HG03066 (cell line): ENCODE results near the gene NPW.

ENCODE experiments used
- ATAC-seq: cut with Tn5 transposase; IDR thresholded peaks from one replicate; pipeline ENCODE4 v1.9.1; 2021; ENCODE audit warnings: low read depth; ENCODE audit not compliant: unreplicated experiment

Gene NPW

GRCh38 chr16:2016407-2016922 is 3.1 kb upstream of the NPW start:
- ATAC-seq: no peak

GRCh38 chr16:2019921-2020831 is 591 bp downstream of the NPW start:
- no peak for ATAC-seq

- ATAC-seq: peak; percentile 18
These were observed 3.1 kb downstream of the NPW start for GRCh38 chr16:2022723-2023091.

DNA sequence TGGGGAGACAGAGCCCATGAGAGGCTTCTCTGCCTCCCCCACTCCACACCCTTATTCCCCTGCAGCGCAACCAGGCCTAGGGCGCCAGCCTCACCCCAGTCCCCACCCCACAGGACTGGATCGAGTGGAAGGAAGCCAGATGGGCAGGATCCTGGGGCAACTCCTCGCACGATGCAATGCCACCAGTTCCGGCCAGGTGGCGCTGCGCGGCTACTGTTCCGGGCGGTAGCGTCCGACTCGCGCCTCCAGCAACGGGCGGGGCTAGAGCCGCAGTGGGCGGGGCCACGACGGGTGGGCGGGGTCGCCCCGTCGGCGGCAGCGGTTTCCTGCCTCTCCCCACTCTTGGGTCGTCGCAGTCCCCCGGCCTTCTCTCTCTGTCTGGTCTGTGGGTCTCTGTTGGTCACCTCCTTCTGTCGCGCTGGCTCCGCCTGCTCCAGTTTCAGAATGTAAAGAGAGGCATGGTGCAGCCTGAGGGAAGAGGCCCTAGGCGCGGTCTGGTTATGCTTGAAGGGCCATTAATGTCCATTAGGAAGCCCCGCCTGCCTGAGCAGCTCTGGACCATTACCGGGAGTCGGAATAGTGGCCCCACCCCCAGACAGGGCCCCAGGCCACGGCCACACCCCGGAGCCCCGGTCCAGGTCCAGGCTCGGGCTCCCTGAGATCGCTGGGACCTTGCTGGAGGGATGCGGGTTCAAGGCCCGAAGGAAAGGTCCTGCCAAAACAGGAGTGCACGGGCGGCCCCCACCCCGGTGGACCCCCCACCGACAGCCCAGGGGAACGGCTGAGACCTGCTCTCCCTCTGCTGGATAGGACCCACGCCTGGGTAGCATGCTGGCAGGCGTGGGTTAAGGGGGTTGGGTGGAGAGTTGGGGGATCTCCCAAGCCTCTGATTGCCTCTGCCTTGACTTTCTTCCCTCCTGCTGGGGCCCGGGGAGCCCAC is 3.8 kb downstream of the NPW start:
- peak; percentile 63 for ATAC-seq

DNA sequence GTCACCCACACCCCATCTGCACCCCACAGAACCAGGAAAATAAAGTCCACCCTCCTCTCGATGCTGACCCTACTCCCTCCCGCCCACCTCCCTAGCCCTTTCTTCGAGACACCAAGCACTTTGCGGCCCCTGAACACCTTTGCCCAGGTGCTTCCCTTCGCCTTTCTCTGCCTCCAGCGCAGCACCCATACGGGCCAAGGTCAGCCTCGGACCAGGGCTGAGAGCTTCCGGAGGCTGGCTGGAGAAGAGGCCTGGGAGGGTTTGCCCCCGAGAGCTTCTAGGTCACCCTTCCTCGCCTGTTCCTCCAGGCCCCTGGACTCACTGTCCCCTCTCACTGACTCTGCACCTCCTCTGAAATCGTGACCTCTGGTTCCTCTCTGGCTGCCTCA is 4.4 kb downstream of the NPW start:
- no peak for ATAC-seq

DNA sequence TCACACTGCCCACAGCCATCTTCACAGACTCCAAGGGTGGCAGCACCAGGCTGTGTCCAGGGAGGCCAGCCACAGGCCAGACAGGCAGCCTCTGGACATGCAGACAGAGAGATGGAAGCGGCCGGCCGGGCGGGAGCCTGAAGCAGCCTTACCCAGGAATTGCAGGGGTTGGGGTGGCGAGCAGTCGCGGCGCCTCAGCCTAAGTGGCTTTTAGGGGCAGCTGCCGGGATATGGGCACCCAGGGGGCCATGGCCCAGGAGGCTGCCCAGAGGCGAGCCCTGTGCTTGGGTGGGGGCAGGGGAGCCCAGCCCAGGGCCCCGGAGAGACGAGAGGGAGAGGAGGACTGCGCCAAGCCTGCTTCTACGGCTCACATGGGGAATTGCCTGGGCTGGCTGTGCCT is 5.7 kb downstream of the NPW start:
- no peak for ATAC-seq

DNA sequence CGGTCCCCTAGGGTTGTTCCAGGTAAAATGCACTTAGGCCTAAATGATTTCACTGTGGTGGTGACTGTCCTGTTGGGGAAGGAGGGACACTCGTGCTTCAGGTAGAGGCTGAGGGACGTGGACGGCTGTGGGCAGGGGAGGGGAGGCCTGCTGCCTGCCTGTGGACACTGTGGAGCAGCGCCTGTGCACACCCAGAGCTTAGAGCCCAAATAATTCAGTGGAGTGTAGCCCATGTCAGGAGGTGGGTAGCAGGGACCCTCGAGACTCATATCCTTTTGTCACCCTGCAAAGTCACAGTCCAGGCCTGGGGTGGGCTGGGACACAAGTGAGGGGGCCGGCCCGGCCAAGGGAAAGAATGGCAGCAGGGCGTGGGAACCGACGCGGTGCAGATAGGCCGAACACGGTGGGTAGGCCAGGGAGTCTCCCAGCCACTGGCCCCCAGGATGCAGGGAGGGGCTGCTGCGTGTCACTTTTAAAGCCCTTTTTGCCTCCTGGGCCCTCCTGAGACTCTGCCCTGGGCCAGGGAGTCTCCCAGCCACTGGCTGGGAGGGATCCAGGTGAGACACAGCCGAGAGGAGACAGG is 6.4 kb downstream of the NPW start:
- no peak for ATAC-seq

- no peak for ATAC-seq
These were observed 7.0 kb downstream of the NPW start, which contains the start of gene NHERF2 for GRCh38 chr16:2026461-2027023. Gene NHERF2 (plus strand): TSS chr16:2026902. CDS start chr16:2027006, 104 bp downstream.

DNA sequence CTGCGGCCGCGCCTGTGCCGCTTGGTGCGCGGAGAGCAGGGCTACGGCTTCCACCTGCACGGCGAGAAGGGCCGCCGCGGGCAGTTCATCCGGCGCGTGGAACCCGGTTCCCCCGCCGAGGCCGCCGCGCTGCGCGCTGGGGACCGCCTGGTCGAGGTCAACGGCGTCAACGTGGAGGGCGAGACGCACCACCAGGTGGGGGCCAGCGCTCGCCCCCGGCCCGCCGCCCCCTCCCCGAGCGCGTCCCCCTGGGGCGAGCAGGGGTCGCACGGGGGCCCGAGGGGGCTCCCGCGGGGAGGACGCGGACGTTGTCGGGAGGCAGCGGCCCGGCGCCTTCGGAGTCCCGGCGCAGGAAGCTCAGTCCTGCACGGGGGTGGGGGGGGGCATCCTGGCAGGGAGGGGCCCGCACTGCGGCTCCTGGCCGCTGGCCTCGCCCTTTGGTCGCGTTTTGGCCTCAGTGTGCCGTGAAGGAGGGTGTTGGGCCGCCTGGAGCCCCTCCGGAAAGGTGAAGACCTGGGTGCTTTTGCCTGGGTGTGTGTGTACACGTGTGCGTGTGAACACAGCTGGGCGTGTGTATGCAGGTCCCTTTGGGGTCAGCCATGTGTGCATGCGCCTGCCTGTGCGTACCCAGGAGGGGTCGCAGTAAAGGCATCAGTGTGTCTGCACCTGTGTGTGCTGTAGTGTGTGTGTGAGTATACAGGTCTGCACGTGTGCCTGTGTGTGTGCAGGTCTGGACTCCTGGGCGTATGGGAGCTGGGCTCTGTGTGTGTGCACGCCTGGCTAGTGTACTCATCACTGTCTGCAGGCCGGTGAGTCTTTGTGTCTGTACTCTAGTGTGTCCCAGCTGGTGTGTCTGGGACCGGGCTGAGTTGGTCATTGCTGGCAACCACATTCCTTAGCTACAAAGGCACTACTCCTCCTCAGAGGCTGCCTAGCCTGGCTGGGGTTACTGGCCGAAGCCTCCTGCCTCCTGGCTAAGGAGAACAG is 7.7 kb downstream of the NPW start:
- ATAC-seq: no peak

DNA sequence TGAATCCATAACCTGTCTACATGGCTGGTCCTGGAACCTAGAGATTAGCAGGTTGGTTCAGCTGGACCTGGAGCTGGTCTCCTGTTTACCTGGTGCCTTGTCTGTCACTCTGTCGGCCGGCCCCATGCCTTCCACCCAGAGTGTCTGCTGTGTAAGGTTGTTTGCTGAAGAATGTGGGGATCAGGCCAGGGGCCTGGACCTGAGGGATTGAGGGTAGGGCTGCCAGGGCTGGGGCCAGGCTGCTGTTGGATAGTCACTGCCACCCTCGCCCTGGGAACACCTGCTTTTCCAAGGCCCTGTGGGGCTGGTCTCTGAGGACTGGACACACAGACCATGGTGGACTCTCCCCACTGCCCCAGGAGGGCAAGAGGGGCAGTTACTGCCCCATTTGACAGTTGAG is 8.6 kb downstream of the NPW start:
- no peak for ATAC-seq

GRCh38 chr16:2028620-2029220 is 9.1 kb downstream of the NPW start:
- ATAC-seq: no peak

- no peak for ATAC-seq
These were observed 9.8 kb downstream of the NPW start for GRCh38 chr16:2029350-2029749.

- no peak for ATAC-seq
These were observed 10.5 kb downstream of the NPW start for GRCh38 chr16:2030036-2030435.

DNA sequence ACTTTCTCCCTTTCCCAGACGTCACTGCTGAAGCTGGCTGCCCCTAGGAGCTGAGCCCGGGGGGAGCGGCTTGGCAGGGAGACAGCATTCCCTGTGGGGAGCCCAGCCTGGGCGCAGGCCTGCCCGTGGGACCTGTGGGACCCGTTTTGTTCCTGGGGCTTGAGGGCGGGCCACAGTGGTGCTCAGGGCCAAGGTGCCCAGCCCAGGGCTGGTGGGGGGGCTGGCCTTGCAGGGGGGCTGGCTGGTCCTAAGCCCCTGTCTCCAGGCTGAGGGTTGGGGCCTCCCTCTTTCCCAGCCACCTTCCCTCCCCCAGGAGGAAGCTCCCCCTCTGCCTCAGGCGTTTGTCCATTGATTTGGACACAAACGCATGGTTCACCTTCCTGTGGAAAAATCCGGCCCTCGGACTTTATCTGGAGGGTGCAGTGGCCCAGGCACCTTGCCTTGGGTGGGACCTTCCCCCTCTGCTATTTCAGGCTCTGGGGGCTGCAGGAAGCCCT is 11.5 kb downstream of the NPW start:
- ATAC-seq: no peak

GRCh38 chr16:2032285-2033056 is 12.9 kb downstream of the NPW start:
- ATAC-seq: no peak

GRCh38 chr16:2033057-2033908 is 13.7 kb downstream of the NPW start:
- no peak for ATAC-seq
